Measurements from ENCODE around the gene LAMP1.

LAMP1 gene

GRCh38 chr13:113324398-113324797, 27.4 kb downstream of the LAMP1 start:
- no peaks in the 10 kb centered on the region for H3K27me3 ChIP-seq (ENCODE audit: control insufficient read depth, low read length)
- TF ChIP-seq CTCF (IDR thresholded peaks at IDR 0.05; ENCODE audit: low read depth, low read length, poor library complexity, severe bottlenecking) (no peak), EZH2phosphoT487 (IDR thresholded peaks at IDR 0.05; ENCODE audit: borderline replicate concordance, low read length) (no peak)
- peaks cover 34% of the 10 kb centered on the region for H3K36me3 ChIP-seq (ENCODE audit: control insufficient read depth, low read length)
- no peaks in the 10 kb centered on the region for H3K4me1 ChIP-seq (ENCODE audit: control insufficient read depth, low read length)
- H3K9me2 ChIP-seq (replicated peaks; ENCODE audit: control insufficient read depth, low read length): no peaks in the 10 kb centered on the region
- H3K9me3 ChIP-seq (ENCODE audit: control insufficient read depth, insufficient read depth, low read length): no peaks in the 10 kb centered on the region
- no peak overlapping the region for H3K4me3 ChIP-seq (ENCODE audit: low read length)
- H3K4me2 ChIP-seq (ENCODE audit: low read length): no peak overlapping the region
- H3K79me2 ChIP-seq (ENCODE audit: control insufficient read depth, low read length): no peaks in the 10 kb centered on the region
- no peaks in the 10 kb centered on the region for H3F3A ChIP-seq (ENCODE audit: control insufficient read depth, insufficient read depth)
- no peak overlapping the region for H3K27ac ChIP-seq (ENCODE audit: low read depth, low read length)
- no peaks in the 10 kb centered on the region for H4K20me1 ChIP-seq (ENCODE audit: control insufficient read depth, insufficient read depth, low read depth, low read length)

GRCh38 chr13:113325779-113326178, 28.7 kb downstream of the LAMP1 start:
- Histone ChIP-seq H3K27me3 (ENCODE audit: control insufficient read depth, low read length) (no peaks in the 10 kb centered on the region), H3K9me2 (replicated peaks; ENCODE audit: control insufficient read depth, low read length) (no peaks in the 10 kb centered on the region), H3K36me3 (ENCODE audit: control insufficient read depth, low read length) (peaks cover 20% of the 10 kb centered on the region), H3F3A (ENCODE audit: control insufficient read depth, insufficient read depth) (no peaks in the 10 kb centered on the region), H3K27ac (ENCODE audit: low read depth, low read length) (no peak overlapping the region), H4K20me1 (ENCODE audit: control insufficient read depth, insufficient read depth, low read depth, low read length) (no peaks in the 10 kb centered on the region), H3K79me2 (ENCODE audit: control insufficient read depth, low read length) (no peaks in the 10 kb centered on the region), H3K4me3 (ENCODE audit: low read length) (no peak overlapping the region), H3K9me3 (ENCODE audit: control insufficient read depth, insufficient read depth, low read length) (peaks cover under 1% of the 10 kb centered on the region; the same call in 1 of the 2 replicates), H3K4me2 (ENCODE audit: low read length) (no peak overlapping the region), H3K4me1 (ENCODE audit: control insufficient read depth, low read length) (no peaks in the 10 kb centered on the region)
- no peak for TF ChIP-seq CTCF (IDR thresholded peaks at IDR 0.05; ENCODE audit: low read depth, low read length, poor library complexity, severe bottlenecking)
- TF ChIP-seq EZH2phosphoT487 (IDR thresholded peaks at IDR 0.05; ENCODE audit: borderline replicate concordance, low read length): no peak

GRCh38 chr13:113327391-113327765, 30.3 kb downstream of the LAMP1 start:
- Histone ChIP-seq H3K36me3 (ENCODE audit: control insufficient read depth, low read length) (peaks cover 5% of the 10 kb centered on the region), H3K4me1 (ENCODE audit: control insufficient read depth, low read length) (no peaks in the 10 kb centered on the region), H3K79me2 (ENCODE audit: control insufficient read depth, low read length) (no peaks in the 10 kb centered on the region), H3F3A (ENCODE audit: control insufficient read depth, insufficient read depth) (no peaks in the 10 kb centered on the region), H3K4me3 (ENCODE audit: low read length) (no peak overlapping the region), H3K9me3 (ENCODE audit: control insufficient read depth, insufficient read depth, low read length) (peaks cover 4% of the 10 kb centered on the region; the same call in 1 of the 2 replicates), H3K9me2 (replicated peaks; ENCODE audit: control insufficient read depth, low read length) (no peaks in the 10 kb centered on the region), H3K27ac (ENCODE audit: low read depth, low read length) (no peak overlapping the region), H3K4me2 (ENCODE audit: low read length) (no peak overlapping the region), H3K27me3 (ENCODE audit: control insufficient read depth, low read length) (no peaks in the 10 kb centered on the region), H4K20me1 (ENCODE audit: control insufficient read depth, insufficient read depth, low read depth, low read length) (no peaks in the 10 kb centered on the region)
- TF ChIP-seq CTCF (IDR thresholded peaks at IDR 0.05; ENCODE audit: low read depth, low read length, poor library complexity, severe bottlenecking): no peak

Measured in DOHH2 (cell line).